ENCODE results near the gene ARFGAP1.
A peak's percentile ranks its signal among the peaks of the same experiment; 100 is the strongest.

ARFGAP1 gene

GRCh38 chr20:63232235-63233060 lies 40.2 kb upstream of the ARFGAP1 start:
- Histone ChIP-seq H3K4me3 (ENCODE audit: severe bottlenecking) (no peak overlapping the region), H3K9me3 (ENCODE audit: severe bottlenecking) (no peaks in the 10 kb centered on the region), H3K36me3 (ENCODE audit: low read depth) (no peaks in the 10 kb centered on the region), H3K27ac (ENCODE audit: poor library complexity, severe bottlenecking) (no peak overlapping the region), H3K4me1 (ENCODE audit: insufficient read depth, poor library complexity, severe bottlenecking) (peaks cover 5% of the 10 kb centered on the region), H3K27me3 (ENCODE audit: insufficient read depth, poor library complexity, severe bottlenecking) (no peaks in the 10 kb centered on the region)
- ATAC-seq (ENCODE audit: low read depth) (peak; percentile 21), DNase-seq (ENCODE audit: low spot score) (no peak)
- TF ChIP-seq, protein P1, sequence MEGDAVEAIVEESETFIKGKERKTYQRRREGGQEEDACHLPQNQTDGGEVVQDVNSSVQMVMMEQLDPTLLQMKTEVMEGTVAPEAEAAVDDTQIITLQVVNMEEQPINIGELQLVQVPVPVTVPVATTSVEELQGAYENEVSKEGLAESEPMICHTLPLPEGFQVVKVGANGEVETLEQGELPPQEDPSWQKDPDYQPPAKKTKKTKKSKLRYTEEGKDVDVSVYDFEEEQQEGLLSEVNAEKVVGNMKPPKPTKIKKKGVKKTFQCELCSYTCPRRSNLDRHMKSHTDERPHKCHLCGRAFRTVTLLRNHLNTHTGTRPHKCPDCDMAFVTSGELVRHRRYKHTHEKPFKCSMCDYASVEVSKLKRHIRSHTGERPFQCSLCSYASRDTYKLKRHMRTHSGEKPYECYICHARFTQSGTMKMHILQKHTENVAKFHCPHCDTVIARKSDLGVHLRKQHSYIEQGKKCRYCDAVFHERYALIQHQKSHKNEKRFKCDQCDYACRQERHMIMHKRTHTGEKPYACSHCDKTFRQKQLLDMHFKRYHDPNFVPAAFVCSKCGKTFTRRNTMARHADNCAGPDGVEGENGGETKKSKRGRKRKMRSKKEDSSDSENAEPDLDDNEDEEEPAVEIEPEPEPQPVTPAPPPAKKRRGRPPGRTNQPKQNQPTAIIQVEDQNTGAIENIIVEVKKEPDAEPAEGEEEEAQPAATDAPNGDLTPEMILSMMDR (IDR thresholded peaks at IDR 0.05; ENCODE audit: poor library complexity, severe bottlenecking): no peak

GRCh38 chr20:63233061-63233344 lies 39.6 kb upstream of the ARFGAP1 start:
- ATAC-seq (ENCODE audit: low read depth) (no peak), DNase-seq (ENCODE audit: low spot score) (no peak)
- no peaks in the 10 kb centered on the region for H3K9me3 ChIP-seq (ENCODE audit: severe bottlenecking)
- H3K27me3 ChIP-seq (ENCODE audit: insufficient read depth, poor library complexity, severe bottlenecking): no peaks in the 10 kb centered on the region
- no peak overlapping the region for H3K4me3 ChIP-seq (ENCODE audit: severe bottlenecking)
- H3K27ac ChIP-seq (ENCODE audit: poor library complexity, severe bottlenecking): no peak overlapping the region
- peaks cover 5% of the 10 kb centered on the region for H3K4me1 ChIP-seq (ENCODE audit: insufficient read depth, poor library complexity, severe bottlenecking)
- TF ChIP-seq, protein P1 (IDR thresholded peaks at IDR 0.05; ENCODE audit: poor library complexity, severe bottlenecking): no peak
- H3K36me3 ChIP-seq (ENCODE audit: low read depth): no peaks in the 10 kb centered on the region

- Histone ChIP-seq H3K27ac (ENCODE audit: poor library complexity, severe bottlenecking) (no peak overlapping the region), H3K27me3 (ENCODE audit: insufficient read depth, poor library complexity, severe bottlenecking) (no peaks in the 10 kb centered on the region), H3K9me3 (ENCODE audit: severe bottlenecking) (no peaks in the 10 kb centered on the region), H3K4me1 (ENCODE audit: insufficient read depth, poor library complexity, severe bottlenecking) (peaks cover 5% of the 10 kb centered on the region), H3K4me3 (ENCODE audit: severe bottlenecking) (no peak overlapping the region), H3K36me3 (ENCODE audit: low read depth) (no peaks in the 10 kb centered on the region)
- ATAC-seq (ENCODE audit: low read depth) (no peak), DNase-seq (ENCODE audit: low spot score) (no peak)
- TF ChIP-seq, protein P1 (IDR thresholded peaks at IDR 0.05; ENCODE audit: poor library complexity, severe bottlenecking): no peak
Observed at GRCh38 chr20:63233924-63234323, 38.7 kb upstream of the ARFGAP1 start.

GRCh38 chr20:63234693-63235398 lies 37.8 kb upstream of the ARFGAP1 start:
- no peaks in the 10 kb centered on the region for H3K36me3 ChIP-seq (ENCODE audit: low read depth)
- peak; percentile 83 for ATAC-seq (ENCODE audit: low read depth)
- no peak overlapping the region for H3K27ac ChIP-seq (ENCODE audit: poor library complexity, severe bottlenecking)
- TF ChIP-seq, protein P1 (IDR thresholded peaks at IDR 0.05; ENCODE audit: poor library complexity, severe bottlenecking): peak; percentile 83
- DNase-seq (ENCODE audit: low spot score): no peak
- H3K27me3 ChIP-seq (ENCODE audit: insufficient read depth, poor library complexity, severe bottlenecking): no peaks in the 10 kb centered on the region
- H3K9me3 ChIP-seq (ENCODE audit: severe bottlenecking): no peaks in the 10 kb centered on the region
- H3K4me1 ChIP-seq (ENCODE audit: insufficient read depth, poor library complexity, severe bottlenecking): peaks cover 5% of the 10 kb centered on the region
- H3K4me3 ChIP-seq (ENCODE audit: severe bottlenecking): no peak overlapping the region

All from RWPE2 (cell line).